H1 (cell line): ENCODE measurements around the gene ASCC3. TPM values are rescaled to one million over a fixed set of nuclear protein-coding genes. Genes with fewer than 3 reads are reported as not detected.

Experiments used
- EGR1 ChIP-seq: IDR thresholded peaks from 2 replicates; pipeline ENCODE4 v1.6.1; 2011; ENCODE audit warnings: low read depth, low read length, borderline replicate concordance
- KDM1A ChIP-seq: fragments of 200-600, 300-600 bp; sonication (generic); IDR thresholded peaks from 2 replicates; pipeline ENCODE4 v1.7.1; 2016; ENCODE audit warnings: mild to moderate bottlenecking, low read length, borderline replicate concordance
- RNF2 ChIP-seq: fragments of 200-900, 300-1000 bp; sonication (generic); IDR thresholded peaks from 2 replicates; pipeline ENCODE4 v1.7.1; 2016; ENCODE audit warnings: borderline replicate concordance, low read depth, mild to moderate bottlenecking, antibody characterized with exemption, low read length; ENCODE audit not compliant: poor library complexity, severe bottlenecking; ENCODE audit errors: missing control alignments
- SIX5 ChIP-seq: IDR thresholded peaks from 2 replicates; pipeline ENCODE4 v1.6.1; 2011; ENCODE audit warnings: mild to moderate bottlenecking, low read depth, low read length
- SUZ12 ChIP-seq: fragments of 200-600 bp; sonication (generic); IDR thresholded peaks from 2 replicates; pipeline ENCODE4 v1.6.1; 2012; ENCODE audit warnings: mild to moderate bottlenecking, inconsistent platforms, low read length, moderate library complexity, mixed read lengths
- polyA plus RNA-seq, 7 experiments: library from polyadenylated mRNA; depleted of rRNA in 3 of 7; stranded (reverse) in 5 of 7; unstranded in 2 of 7; fragments of >200 nt in 5 of 7; fragments of 200-250 nt in 2 of 7; gene quantifications; 1 replicate in 5 of 7; 2 replicates in 1 of 7; 4 replicates in 1 of 7; pipeline versions ENCODE4 v1.2.1 to v1.2.3, GENCODE V29; 2011 to 2013; ENCODE audit warnings: missing spikeins in 2 of 7, mixed read lengths in 2 of 7
- total RNA-seq: library from RNA; stranded (reverse); fragmentation: NEBNext Ultra II Directional; extraction: Animal tissue kit (Norgen Biotek cat#: 25700); gene quantifications from 2 replicates; pipeline ENCODE4 v1.2.1, GENCODE V29; 2021

The ASCC3 gene
- total and polyA plus RNA-seq, 2 of the 8 experiments (the other 6 are each of a cell fraction or from before 2014, with no cell fraction given), result 37.5 to 77.8 TPM

DNA sequence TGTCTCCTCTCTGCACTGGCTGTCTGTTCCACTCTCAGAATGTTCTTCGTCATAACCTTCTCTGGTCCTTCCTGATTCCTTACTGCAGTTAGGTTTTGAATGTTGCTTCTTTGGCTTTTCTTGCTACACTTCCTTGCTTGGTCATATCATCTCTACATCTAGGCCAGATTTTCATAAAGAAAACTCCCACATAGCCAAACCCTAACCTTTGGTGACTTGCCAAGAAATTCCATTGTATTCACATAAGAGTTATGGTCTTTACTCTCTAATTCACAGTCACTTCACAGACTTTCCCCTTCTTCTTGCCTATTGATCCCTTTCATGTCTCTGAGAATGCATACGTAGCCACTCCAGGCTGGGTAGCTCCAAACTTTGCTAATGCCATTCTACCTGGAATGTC, 374.5 kb downstream of the ASCC3 start (continued):
- TF ChIP-seq SUZ12, result no peak
- no peak for TF ChIP-seq RNF2
- TF ChIP-seq SIX5, result no peak
- no peak for TF ChIP-seq KDM1A
- TF ChIP-seq EGR1, result no peak
